Measurements from ENCODE around the gene SMC4.
"Not testable (repeated sequence)": the region's sequence is repeated elsewhere in the genome, so short reads cannot be mapped to it uniquely, and the experiment has no call there.

The SMC4 gene

GRCh38 chr3:160449636-160450598 lies 50.5 kb downstream of the SMC4 start, which contains the start of gene TRIM59:
Gene TRIM59 (minus strand): TSS chr3:160449786. CDS start chr3:160439183, 10,603 bp downstream.
- Mint-ChIP-seq H3K36me3 (ENCODE audit: low read depth) (peaks cover 33% of the 10 kb centered on the region), H3K27ac (peak within 1 kb of the TSS; percentile 98), H3K4me1 (peaks cover 35% of the 10 kb centered on the region), H3K9me3 (peaks cover 31% of the 10 kb centered on the region), H3K4me3 (peak within 1 kb of the TSS; percentile 98), H3K27me3 (ENCODE audit: low read depth, poor library complexity) (peaks cover 11% of the 10 kb centered on the region)
- TF ChIP-seq CTCF (IDR thresholded peaks at IDR 0.05) = no peak
- peak; percentile 97 for DNase-seq

- peaks cover 21% of the 10 kb centered on the region for H3K9me3 Mint-ChIP-seq
These were observed 51.4 kb downstream of the SMC4 start for GRCh38 chr3:160450846-160451245.

GRCh38 chr3:160451602-160452001 lies 52.2 kb downstream of the SMC4 start:
- peaks cover 11% of the 10 kb centered on the region for H3K27me3 Mint-ChIP-seq (ENCODE audit: low read depth, poor library complexity)
- peaks cover 16% of the 10 kb centered on the region for H3K9me3 Mint-ChIP-seq
- no peak for TF ChIP-seq CTCF (IDR thresholded peaks at IDR 0.05)
- H3K4me3 Mint-ChIP-seq = no peak overlapping the region
- H3K27ac Mint-ChIP-seq = no peak overlapping the region
- DNase-seq = no peak
- H3K36me3 Mint-ChIP-seq (ENCODE audit: low read depth) = peaks cover 16% of the 10 kb centered on the region
- H3K4me1 Mint-ChIP-seq = peaks cover 34% of the 10 kb centered on the region

More at GRCh38 chr3:160450846-160451245, 51.4 kb downstream of the SMC4 start:
- no peak for DNase-seq
- no peak for TF ChIP-seq CTCF (IDR thresholded peaks at IDR 0.05)
- peaks cover 24% of the 10 kb centered on the region for H3K36me3 Mint-ChIP-seq (ENCODE audit: low read depth)
- peak overlapping the region; percentile 98 for H3K4me3 Mint-ChIP-seq
- peaks cover 11% of the 10 kb centered on the region for H3K27me3 Mint-ChIP-seq (ENCODE audit: low read depth, poor library complexity)
- H3K4me1 Mint-ChIP-seq = peaks cover 35% of the 10 kb centered on the region
- H3K27ac Mint-ChIP-seq = no peak overlapping the region

GRCh38 chr3:160452251-160452650 lies 52.8 kb downstream of the SMC4 start:
- H3K27me3 Mint-ChIP-seq (ENCODE audit: low read depth, poor library complexity) = peaks cover 11% of the 10 kb centered on the region

GRCh38 chr3:160454995-160455394 lies 55.5 kb downstream of the SMC4 start:
- Mint-ChIP-seq H3K27me3 (ENCODE audit: low read depth, poor library complexity) (peaks cover 14% of the 10 kb centered on the region), H3K36me3 (ENCODE audit: low read depth) (peaks cover 5% of the 10 kb centered on the region), H3K27ac (no peak overlapping the region), H3K4me3 (no peak overlapping the region), H3K4me1 (peaks cover 6% of the 10 kb centered on the region), H3K9me3 (peaks cover 10% of the 10 kb centered on the region)
- no peak for TF ChIP-seq CTCF (IDR thresholded peaks at IDR 0.05)
- DNase-seq = no peak

More at GRCh38 chr3:160452251-160452650, 52.8 kb downstream of the SMC4 start:
- H3K36me3 Mint-ChIP-seq (ENCODE audit: low read depth); H3K9me3 Mint-ChIP-seq; DNase-seq; H3K4me3 Mint-ChIP-seq; H3K27ac Mint-ChIP-seq: not testable (repeated sequence)
- H3K4me1 Mint-ChIP-seq = peaks cover 27% of the 10 kb centered on the region

- no peaks in the 10 kb centered on the region for H3K4me1 Mint-ChIP-seq
- no peaks in the 10 kb centered on the region for H3K36me3 Mint-ChIP-seq (ENCODE audit: low read depth)
- no peak for TF ChIP-seq CTCF (IDR thresholded peaks at IDR 0.05)
- H3K9me3 Mint-ChIP-seq = peaks cover 4% of the 10 kb centered on the region
- no peak overlapping the region for H3K27ac Mint-ChIP-seq
- no peak overlapping the region for H3K4me3 Mint-ChIP-seq
- no peak for DNase-seq
- peaks cover 14% of the 10 kb centered on the region for H3K27me3 Mint-ChIP-seq (ENCODE audit: low read depth, poor library complexity)
These were observed 56.4 kb downstream of the SMC4 start for GRCh38 chr3:160455846-160456245.

Measured in nephron progenitor cell (in vitro differentiated cells).